KMS-11 (cell line): ENCODE measurements around the gene CPT1B.
A peak's percentile ranks its signal among the peaks of the same experiment; 100 is the strongest.

Experiments
- H2AFZ ChIP-seq: fragments of 200-600 bp; sonication (generic); 2 replicates; pipeline ENCODE4 v1.6.1; 2016; ENCODE audit warnings: antibody characterized with exemption, mixed run types, low read depth
- H3K27ac ChIP-seq: fragments of 200-600 bp; sonication (generic); 2 replicates; pipeline ENCODE4 v1.6.1; 2016; ENCODE audit warnings: mild to moderate bottlenecking, mixed run types
- H3K27me3 ChIP-seq: fragments of 200-600 bp; sonication (generic); 2 replicates; pipeline ENCODE4 v1.6.1; 2017; ENCODE audit warnings: mild to moderate bottlenecking, low read depth, mixed run types, moderate library complexity; ENCODE audit not compliant: insufficient read depth
- H3K36me3 ChIP-seq: fragments of 200-600 bp; sonication (generic); 2 replicates; pipeline ENCODE4 v1.6.1; 2017; ENCODE audit warnings: mild to moderate bottlenecking, mixed run types; ENCODE audit not compliant: insufficient read depth
- H3K4me1 ChIP-seq: fragments of 200-600 bp; sonication (generic); 2 replicates; pipeline ENCODE4 v1.6.1; 2016; ENCODE audit warnings: mild to moderate bottlenecking, low read depth, mixed run types; ENCODE audit not compliant: poor library complexity, severe bottlenecking
- H3K4me2 ChIP-seq: fragments of 200-600 bp; sonication (generic); 2 replicates; pipeline ENCODE4 v1.7.0; 2016; ENCODE audit warnings: mild to moderate bottlenecking, mixed run types
- H3K4me3 ChIP-seq: fragments of 200-600 bp; sonication (generic); IDR thresholded peaks from 2 replicates; pipeline ENCODE4 v1.6.1; 2017; ENCODE audit warnings: low read depth, low read length, mixed read lengths; ENCODE audit not compliant: insufficient read depth
- H3K79me2 ChIP-seq: fragments of 200-600 bp; sonication (generic); 2 replicates; pipeline ENCODE4 v1.6.1; 2016; ENCODE audit warnings: low read depth, mixed run types; ENCODE audit not compliant: insufficient read depth
- H3K9ac ChIP-seq: fragments of 200-600 bp; sonication (generic); 2 replicates; pipeline ENCODE4 v1.6.1; 2016; ENCODE audit warnings: mild to moderate bottlenecking, mixed run types
- H4K20me1 ChIP-seq: fragments of 200-600 bp; sonication (generic); 2 replicates; pipeline ENCODE4 v1.6.1; 2016; ENCODE audit warnings: mild to moderate bottlenecking, mixed run types; ENCODE audit not compliant: insufficient read depth
- TF ChIP-seq, protein P1 (sequence below): fragments of 200-600 bp; sonication (generic); conservative IDR thresholded peaks from 2 replicates; pipeline ENCODE4 v1.6.1; 2017; ENCODE audit warnings: low read depth, mild to moderate bottlenecking, antibody characterized with exemption, low read length, moderate library complexity, mixed read lengths

CPT1B gene

DNA sequence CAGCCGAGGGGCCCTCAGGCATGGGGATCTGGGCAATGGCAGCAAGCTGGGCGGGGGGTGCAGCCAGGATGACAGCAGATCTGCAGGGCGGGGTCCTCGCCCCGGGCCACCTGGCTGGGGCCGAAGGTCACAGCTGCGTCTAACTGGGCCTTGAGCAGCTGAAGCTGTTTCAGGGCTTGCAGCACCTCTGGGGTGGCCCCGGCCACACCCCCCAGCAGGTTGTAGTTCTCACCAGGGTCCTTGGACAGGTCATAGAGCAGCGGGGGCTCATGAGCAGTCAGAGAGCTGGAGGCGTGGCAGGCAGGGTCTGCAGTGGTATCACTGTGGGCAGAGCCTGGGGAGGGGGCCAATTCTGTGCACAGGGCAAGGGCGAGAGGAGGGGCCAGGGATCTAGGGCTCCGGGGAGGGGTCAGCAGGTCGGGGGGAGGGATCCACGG is 46.9 kb upstream of the CPT1B start:
- Histone ChIP-seq H2AFZ (no peak overlapping the region), H3K9ac (no peak overlapping the region), H3K4me3 (no peak overlapping the region)

DNA sequence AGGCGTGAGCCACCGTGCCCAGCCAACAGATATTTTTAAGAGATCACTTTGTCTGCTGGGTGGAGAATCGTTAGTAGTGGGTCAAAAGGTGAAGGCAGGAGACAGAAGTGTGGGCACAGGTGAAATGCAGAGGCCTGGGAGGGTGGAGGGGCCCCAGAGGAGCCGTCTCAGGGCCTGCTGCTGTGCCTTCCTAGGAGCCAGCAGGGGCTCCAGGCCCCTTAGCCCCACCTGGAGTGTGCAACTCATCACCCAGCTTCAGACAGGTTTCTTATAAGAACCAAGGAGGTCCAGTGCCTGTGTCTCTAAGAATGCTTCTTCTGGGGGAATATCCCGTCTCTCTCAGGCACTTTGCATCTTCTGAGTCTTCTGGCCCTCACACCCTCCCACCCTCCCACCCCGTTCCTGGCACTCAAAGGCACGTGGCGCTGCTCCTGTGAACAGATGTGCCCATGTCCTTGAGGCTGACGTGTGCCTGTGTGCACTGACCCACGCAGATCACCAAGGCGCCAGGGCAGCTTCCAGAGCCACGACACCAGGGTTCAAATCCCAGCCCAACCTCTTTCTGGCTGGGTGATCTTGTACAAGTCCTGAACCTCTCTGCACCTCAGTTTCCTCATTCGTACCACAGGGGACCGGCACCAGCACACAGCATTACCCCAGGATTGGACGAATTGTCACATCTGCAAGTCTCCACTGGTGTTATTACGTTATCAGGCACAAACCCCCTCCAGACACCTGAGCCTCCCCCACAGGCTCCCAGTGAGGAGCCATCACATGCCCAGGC is 46.3 kb upstream of the CPT1B start:
- Histone ChIP-seq H3K27me3 (no peaks in the 10 kb centered on the region), H3K36me3 (no peaks in the 10 kb centered on the region), H3K9ac (no peak overlapping the region), H2AFZ (no peak overlapping the region), H3K27ac (no peak overlapping the region), H3K79me2 (no peaks in the 10 kb centered on the region), H3K4me3 (no peak overlapping the region), H4K20me1 (no peaks in the 10 kb centered on the region), H3K4me1 (peaks cover 12% of the 10 kb centered on the region), H3K4me2 (no peak overlapping the region)
- TF ChIP-seq, protein P1, sequence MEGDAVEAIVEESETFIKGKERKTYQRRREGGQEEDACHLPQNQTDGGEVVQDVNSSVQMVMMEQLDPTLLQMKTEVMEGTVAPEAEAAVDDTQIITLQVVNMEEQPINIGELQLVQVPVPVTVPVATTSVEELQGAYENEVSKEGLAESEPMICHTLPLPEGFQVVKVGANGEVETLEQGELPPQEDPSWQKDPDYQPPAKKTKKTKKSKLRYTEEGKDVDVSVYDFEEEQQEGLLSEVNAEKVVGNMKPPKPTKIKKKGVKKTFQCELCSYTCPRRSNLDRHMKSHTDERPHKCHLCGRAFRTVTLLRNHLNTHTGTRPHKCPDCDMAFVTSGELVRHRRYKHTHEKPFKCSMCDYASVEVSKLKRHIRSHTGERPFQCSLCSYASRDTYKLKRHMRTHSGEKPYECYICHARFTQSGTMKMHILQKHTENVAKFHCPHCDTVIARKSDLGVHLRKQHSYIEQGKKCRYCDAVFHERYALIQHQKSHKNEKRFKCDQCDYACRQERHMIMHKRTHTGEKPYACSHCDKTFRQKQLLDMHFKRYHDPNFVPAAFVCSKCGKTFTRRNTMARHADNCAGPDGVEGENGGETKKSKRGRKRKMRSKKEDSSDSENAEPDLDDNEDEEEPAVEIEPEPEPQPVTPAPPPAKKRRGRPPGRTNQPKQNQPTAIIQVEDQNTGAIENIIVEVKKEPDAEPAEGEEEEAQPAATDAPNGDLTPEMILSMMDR = no peak

More for the DNA sequence above, 46.9 kb upstream of the CPT1B start:
- Histone ChIP-seq H3K27me3 (no peaks in the 10 kb centered on the region), H3K4me1 (peaks cover 6% of the 10 kb centered on the region), H3K4me2 (no peak overlapping the region), H3K79me2 (no peaks in the 10 kb centered on the region), H3K36me3 (no peaks in the 10 kb centered on the region), H4K20me1 (no peaks in the 10 kb centered on the region), H3K27ac (no peak overlapping the region)
- TF ChIP-seq, protein P1 = no peak

DNA sequence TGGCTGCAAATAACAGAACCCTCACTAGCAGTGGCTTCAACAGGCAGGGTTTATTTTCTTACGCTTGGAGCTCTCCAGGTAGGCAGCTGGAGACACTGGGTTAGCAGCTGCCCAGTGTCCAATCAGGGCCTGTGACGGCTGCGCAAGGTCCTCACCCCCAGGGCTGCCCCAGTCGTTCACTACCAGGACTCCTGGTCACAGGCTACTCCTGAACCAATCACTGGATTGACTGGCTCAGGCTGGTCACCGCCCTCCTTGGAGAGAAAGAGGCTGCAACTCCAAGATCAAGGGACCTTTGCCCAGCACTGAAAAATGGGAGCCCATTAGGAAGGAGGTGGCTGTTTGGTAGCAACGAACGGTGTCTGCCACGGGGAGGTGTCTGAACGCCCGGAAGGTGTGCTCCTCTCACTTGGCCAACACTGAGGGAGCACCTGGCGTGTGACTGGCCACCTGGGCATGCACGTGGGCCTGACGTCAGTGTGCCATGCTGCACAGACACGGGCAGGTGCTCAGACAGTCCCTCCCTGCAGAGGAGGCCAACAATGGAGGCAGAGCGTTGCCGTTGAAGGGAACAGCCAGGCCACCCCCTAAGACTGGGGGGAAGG is 44.6 kb upstream of the CPT1B start:
- H3K27me3 ChIP-seq = no peaks in the 10 kb centered on the region
- no peak overlapping the region for H3K27ac ChIP-seq
- H3K4me3 ChIP-seq = no peak overlapping the region
- H3K36me3 ChIP-seq = no peaks in the 10 kb centered on the region
- TF ChIP-seq, protein P1 = no peak
- H3K9ac ChIP-seq = no peak overlapping the region
- peak overlapping the region; percentile 87; the same call in 1 of the 2 replicates for H3K4me2 ChIP-seq
- H4K20me1 ChIP-seq = no peaks in the 10 kb centered on the region
- peaks cover 13% of the 10 kb centered on the region for H3K4me1 ChIP-seq
- no peaks in the 10 kb centered on the region for H3K79me2 ChIP-seq
- H2AFZ ChIP-seq = no peak overlapping the region

DNA sequence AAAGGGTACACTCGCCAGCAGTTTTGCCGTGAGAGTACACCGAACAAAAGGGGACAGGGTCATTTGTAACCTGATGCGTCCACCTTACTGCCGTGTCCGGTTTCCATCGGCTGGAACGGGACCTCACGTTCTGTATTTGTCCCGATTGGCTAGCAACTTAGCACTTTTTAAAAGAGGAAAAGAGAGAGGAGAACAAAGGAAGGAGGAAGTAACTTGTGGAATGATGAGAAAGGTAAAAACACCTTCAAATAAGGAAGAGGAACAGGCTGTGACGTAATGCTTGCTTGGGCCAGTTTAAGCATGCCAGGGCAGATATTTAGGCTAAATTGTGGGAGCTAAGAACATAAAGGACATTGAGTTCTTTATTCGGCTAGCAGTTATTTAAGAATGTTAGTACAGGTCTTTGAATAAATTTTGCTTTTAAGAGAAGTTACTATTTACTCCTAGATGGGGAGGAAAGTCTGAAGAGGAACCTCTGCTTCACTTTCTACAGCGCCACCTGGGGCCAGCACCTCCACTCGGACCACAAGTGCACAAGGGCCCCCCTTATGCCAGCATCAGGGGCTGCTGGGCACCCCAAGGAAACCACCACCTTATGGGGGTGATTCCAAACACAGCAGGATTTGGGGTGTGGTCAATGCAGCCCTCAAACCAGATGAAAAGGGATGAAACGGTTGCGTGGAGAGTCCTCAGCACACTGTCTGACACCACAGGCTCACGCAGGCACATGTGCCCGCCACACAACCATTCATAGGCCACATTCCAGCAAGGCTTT is 43.9 kb upstream of the CPT1B start:
- Histone ChIP-seq H4K20me1 (no peaks in the 10 kb centered on the region), H3K4me2 (peak overlapping the region; percentile 87), H3K4me1 (peaks cover 13% of the 10 kb centered on the region), H3K79me2 (no peaks in the 10 kb centered on the region), H3K36me3 (no peaks in the 10 kb centered on the region), H3K9ac (peak overlapping the region; percentile 59; the same call in 1 of the 2 replicates), H3K27me3 (no peaks in the 10 kb centered on the region), H2AFZ (peak overlapping the region; percentile 67; the same call in 1 of the 2 replicates), H3K27ac (peak overlapping the region; percentile 53; the same call in 1 of the 2 replicates), H3K4me3 (no peak overlapping the region)
- TF ChIP-seq, protein P1 = no peak; the same call in none of the 2 replicates
